Brain microvascular endothelial cell (primary cell): Measurements from ENCODE around the gene KLHL5.

Experiments used
- DNase-seq: peaks from one replicate; pipeline ENCODE4 v3.0.0-alpha.2; 2020
- H3K27ac ChIP-seq: fragments of 250-450 bp; sonication (Bioruptor Pico); 2 replicates; pipeline ENCODE4 v1.5.1; 2020; ENCODE audit warnings: mild to moderate bottlenecking, moderate library complexity
- H3K27me3 ChIP-seq: fragments of 250-450 bp; sonication (Bioruptor Pico); replicated peaks from 2 replicates; pipeline ENCODE4 v1.5.1; 2020; ENCODE audit warnings: mild to moderate bottlenecking
- H3K36me3 ChIP-seq: fragments of 250-450 bp; sonication (Bioruptor Pico); replicated peaks from 2 replicates; pipeline ENCODE4 v1.5.1; 2020; ENCODE audit warnings: mild to moderate bottlenecking
- H3K4me3 ChIP-seq: 2 replicates; pipeline ENCODE4 v1.5.1; 2011; ENCODE audit warnings: low read depth, mild to moderate bottlenecking, control low read depth, low read length, moderate library complexity
- in situ Hi-C: cut with HindIII; loops from 2 replicates; pipeline ENCODE4 v1.10.0; 2017; ENCODE audit warnings: low sequenced_read_pairs, low pct_ligation_motif_present
- TF ChIP-seq, protein P1 (sequence below): IDR thresholded peaks from 2 replicates; pipeline ENCODE4 v1.5.1; 2011; ENCODE audit warnings: low read depth, mild to moderate bottlenecking, moderate library complexity, low read length, control low read depth, inconsistent platforms; ENCODE audit errors: missing control alignments

The KLHL5 gene

DNA sequence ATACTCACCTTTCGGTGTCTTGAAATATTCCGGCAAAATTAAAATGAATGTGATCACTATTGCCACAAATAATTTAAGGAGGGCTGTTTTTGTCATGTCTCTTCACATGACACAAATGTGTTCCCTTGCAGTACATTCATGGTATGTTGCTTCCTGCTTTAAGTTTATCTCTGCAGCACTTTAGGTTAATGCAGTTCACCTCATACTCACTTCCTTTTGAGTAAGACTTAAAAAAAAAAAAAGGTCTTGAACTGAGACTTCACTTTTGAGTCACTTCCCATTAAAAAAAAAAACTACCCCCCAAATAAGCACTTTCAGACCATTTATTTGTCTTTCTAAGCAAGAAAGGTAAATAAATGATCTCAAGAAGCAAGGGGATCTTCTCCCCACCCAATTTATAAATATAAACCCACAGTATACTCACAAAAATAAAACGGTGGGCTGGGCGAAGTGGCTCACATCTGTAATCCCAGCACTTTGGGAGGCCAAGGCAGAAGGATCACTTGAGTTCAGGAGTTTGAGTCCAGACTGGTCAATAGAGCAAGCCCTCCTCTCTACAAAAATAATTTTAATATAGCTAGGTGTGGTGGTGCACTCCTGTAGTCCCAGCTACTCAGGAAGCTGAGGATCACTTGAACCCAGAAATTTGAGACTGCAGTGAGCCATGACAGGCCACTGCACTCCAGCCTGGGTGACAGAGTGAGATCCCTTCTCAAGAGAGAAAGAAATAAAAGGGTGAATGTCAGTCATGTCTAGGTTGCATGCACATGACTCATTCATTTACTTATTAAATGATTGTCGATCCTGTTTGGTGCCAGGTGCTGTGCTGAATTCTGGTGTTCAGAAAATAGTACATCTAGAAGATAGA is 29.6 kb upstream of the KLHL5 start, which contains the start of gene TMEM156:
Gene TMEM156 (minus strand): TSS at position 192 of the 868 bp plus-strand sequence. CDS start 96 bp downstream, at position 96.
- TF ChIP-seq, protein P1, sequence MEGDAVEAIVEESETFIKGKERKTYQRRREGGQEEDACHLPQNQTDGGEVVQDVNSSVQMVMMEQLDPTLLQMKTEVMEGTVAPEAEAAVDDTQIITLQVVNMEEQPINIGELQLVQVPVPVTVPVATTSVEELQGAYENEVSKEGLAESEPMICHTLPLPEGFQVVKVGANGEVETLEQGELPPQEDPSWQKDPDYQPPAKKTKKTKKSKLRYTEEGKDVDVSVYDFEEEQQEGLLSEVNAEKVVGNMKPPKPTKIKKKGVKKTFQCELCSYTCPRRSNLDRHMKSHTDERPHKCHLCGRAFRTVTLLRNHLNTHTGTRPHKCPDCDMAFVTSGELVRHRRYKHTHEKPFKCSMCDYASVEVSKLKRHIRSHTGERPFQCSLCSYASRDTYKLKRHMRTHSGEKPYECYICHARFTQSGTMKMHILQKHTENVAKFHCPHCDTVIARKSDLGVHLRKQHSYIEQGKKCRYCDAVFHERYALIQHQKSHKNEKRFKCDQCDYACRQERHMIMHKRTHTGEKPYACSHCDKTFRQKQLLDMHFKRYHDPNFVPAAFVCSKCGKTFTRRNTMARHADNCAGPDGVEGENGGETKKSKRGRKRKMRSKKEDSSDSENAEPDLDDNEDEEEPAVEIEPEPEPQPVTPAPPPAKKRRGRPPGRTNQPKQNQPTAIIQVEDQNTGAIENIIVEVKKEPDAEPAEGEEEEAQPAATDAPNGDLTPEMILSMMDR, result no peak
- peak; percentile 25 for DNase-seq
- Histone ChIP-seq H3K36me3 (peaks cover 7% of the 10 kb centered on the region), H3K4me3 (peak within 1 kb of the TSS; percentile 31), H3K27me3 (no peaks in the 10 kb centered on the region), H3K27ac (peak within 1 kb of the TSS; percentile 71)
- in situ Hi-C loops, result no loop called here

DNA sequence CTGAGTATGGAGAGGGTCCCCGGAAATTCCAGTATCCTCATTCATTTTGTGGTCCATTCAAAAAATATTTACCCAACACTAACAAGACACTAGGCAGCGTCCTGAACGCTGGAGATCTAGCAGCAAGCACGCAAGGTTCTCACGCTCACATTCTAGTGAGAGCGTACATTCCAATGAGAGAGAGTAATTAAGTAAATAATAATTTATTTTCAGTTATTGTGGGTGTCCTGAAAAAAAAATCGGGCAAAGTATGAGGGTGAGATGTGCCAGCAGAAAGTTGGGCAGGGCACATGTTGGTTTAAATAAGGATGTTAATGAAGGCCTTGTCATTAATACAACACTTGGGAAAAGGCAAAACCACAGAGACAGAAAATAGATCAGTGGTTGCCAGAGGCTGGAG is 25.9 kb upstream of the KLHL5 start:
- Histone ChIP-seq H3K36me3 (no peaks in the 10 kb centered on the region), H3K4me3 (no peak overlapping the region), H3K27ac (peak overlapping the region; percentile 90), H3K27me3 (no peaks in the 10 kb centered on the region)
- DNase-seq, result peak; percentile 95
- in situ Hi-C loops, result no loop called here
- TF ChIP-seq, protein P1, result no peak

GRCh38 chr4:39037491-39037825 is 24.6 kb upstream of the KLHL5 start:
- no peaks in the 10 kb centered on the region for H3K27me3 ChIP-seq
- peak; percentile 63 for DNase-seq
- peak overlapping the region; percentile 90 for H3K27ac ChIP-seq
- in situ Hi-C loops, result no loop called here
- no peaks in the 10 kb centered on the region for H3K36me3 ChIP-seq
- TF ChIP-seq, protein P1, result no peak
- H3K4me3 ChIP-seq, result no peak overlapping the region

DNA sequence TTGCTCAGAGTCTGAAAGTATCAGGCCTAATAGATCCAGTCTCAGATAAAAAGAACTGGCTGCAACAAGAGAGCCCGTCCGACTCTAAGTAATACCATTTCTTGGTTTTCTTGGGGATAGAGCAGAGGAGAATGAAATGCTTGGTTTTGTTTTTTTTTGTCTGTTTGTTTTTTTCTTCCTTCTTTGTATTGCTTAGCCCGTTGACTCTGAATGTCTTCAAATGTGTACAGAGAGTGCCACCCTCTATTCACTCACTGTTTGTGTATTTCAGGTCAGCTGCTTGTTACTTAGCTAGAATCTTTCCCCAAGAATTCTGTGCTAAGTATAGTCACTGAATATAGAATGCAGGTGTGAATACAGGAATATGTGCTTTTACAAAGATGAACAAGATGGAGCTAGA is 24.1 kb upstream of the KLHL5 start:
- H3K27me3 ChIP-seq, result no peaks in the 10 kb centered on the region
- peak overlapping the region; percentile 90 for H3K27ac ChIP-seq
- H3K36me3 ChIP-seq, result no peaks in the 10 kb centered on the region
- in situ Hi-C loops, result no loop called here
- TF ChIP-seq, protein P1, result no peak
- no peak for DNase-seq
- H3K4me3 ChIP-seq, result no peak overlapping the region

GRCh38 chr4:39039108-39039507 is 22.9 kb upstream of the KLHL5 start:
- no peak overlapping the region for H3K27ac ChIP-seq
- in situ Hi-C loops, result no loop called here
- no peaks in the 10 kb centered on the region for H3K36me3 ChIP-seq
- no peak for DNase-seq
- TF ChIP-seq, protein P1, result no peak
- H3K4me3 ChIP-seq, result no peak overlapping the region
- H3K27me3 ChIP-seq, result no peaks in the 10 kb centered on the region
